Limb (tissue), 2 donors: ENCODE data around the gene P2RX3.

Experiments
- DNase-seq, 2 donors: peaks; one replicate each; pipeline ENCODE4 v3.0.0-alpha.2; 2016; ENCODE audit errors: extremely low spot score in 2 of 2

P2RX3 gene

GRCh38 chr11:57309106-57310059 is 28.8 kb upstream of the P2RX3 start:
- no peak for DNase-seq

- no peak for DNase-seq
Measured at GRCh38 chr11:57310091-57310490, 28.1 kb upstream of the P2RX3 start.

GRCh38 chr11:57310630-57311086 is 27.5 kb upstream of the P2RX3 start:
- no peak for DNase-seq

GRCh38 chr11:57311109-57311936 is 26.8 kb upstream of the P2RX3 start:
- DNase-seq = peak; percentile 72 to 82

GRCh38 chr11:57312511-57313021 is 25.6 kb upstream of the P2RX3 start:
- no peak for DNase-seq

- DNase-seq = no peak
Measured at GRCh38 chr11:57313071-57313787, 24.9 kb upstream of the P2RX3 start.

GRCh38 chr11:57313788-57314135 is 24.4 kb upstream of the P2RX3 start:
- DNase-seq = no peak

GRCh38 chr11:57314221-57314973 is 23.8 kb upstream of the P2RX3 start:
- DNase-seq = no peak

- no peak for DNase-seq
Measured at GRCh38 chr11:57315491-57315890, 22.7 kb upstream of the P2RX3 start.

- no peak for DNase-seq
Measured at GRCh38 chr11:57316017-57316416, 22.1 kb upstream of the P2RX3 start.

GRCh38 chr11:57318178-57318577 is 20.0 kb upstream of the P2RX3 start:
- DNase-seq = peak in 1 of 2 donors; percentile 82

GRCh38 chr11:57320067-57320718 is 18.0 kb upstream of the P2RX3 start:
- no peak for DNase-seq

- DNase-seq = no peak
Measured at GRCh38 chr11:57320719-57321387, 17.3 kb upstream of the P2RX3 start.

GRCh38 chr11:57321388-57322255 is 16.5 kb upstream of the P2RX3 start:
- no peak for DNase-seq

- DNase-seq = peak; percentile 87 to 93
Measured at GRCh38 chr11:57322256-57323166, 15.6 kb upstream of the P2RX3 start.

GRCh38 chr11:57323167-57323854 is 14.8 kb upstream of the P2RX3 start:
- peak in 1 of 2 donors; percentile 23 for DNase-seq

GRCh38 chr11:57323855-57324153 is 14.3 kb upstream of the P2RX3 start:
- no peak for DNase-seq
